Choroid plexus epithelial cell (primary cell): ENCODE measurements around the gene VTI1A.
A peak's percentile ranks its signal among the peaks of the same experiment; 100 is the strongest.

Experiments used
- DNase-seq: peaks from one replicate; pipeline ENCODE4 v3.0.0-alpha.2; 2010; ENCODE audit warnings: low read depth
- H3K4me3 ChIP-seq: 2 replicates; pipeline ENCODE4 v1.5.1; 2011; ENCODE audit warnings: low read depth, mild to moderate bottlenecking, control low read depth, low read length, moderate library complexity
- CTCF ChIP-seq: conservative IDR thresholded peaks from 2 replicates; pipeline ENCODE4 v1.5.1; 2011; ENCODE audit warnings: low read depth, mild to moderate bottlenecking, control low read depth, inconsistent platforms, low read length, moderate library complexity

VTI1A gene

DNA sequence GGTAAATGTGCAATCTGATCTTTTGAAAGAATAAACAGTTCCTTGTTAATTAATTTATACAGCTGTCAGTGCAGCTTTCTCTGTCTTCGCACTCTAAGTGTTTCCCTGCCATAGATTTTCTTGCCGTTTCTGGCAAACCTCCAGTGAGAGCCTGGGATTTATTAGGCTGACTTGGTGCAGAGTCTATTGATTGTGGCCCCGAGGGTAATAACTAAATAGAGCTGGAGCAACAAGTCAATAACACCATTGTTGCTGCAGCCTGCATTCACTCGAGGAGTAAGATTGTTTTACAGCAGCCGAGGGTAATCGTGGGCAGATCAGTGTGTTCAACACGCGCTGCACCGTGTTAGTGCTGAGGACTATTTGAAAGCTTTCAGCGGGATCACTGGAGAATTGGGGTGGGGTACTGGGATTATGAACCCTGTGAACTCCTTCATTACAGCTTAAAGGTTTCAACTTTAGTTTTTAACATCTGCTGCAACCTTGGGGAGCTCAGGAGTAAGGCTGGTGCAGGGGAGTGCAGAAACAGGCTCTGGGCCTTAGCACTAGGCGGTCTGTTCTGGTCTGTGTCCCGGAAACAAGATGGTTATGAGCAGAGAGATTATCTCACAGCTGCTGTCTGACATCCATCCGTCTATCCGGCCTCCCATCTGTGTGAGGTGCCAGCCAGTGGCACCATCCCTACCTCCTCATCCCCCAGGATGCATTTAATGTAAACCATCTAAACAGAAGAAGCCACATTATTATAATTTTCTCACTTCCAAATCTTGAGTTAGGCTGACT, 329.1 kb downstream of the VTI1A start:
- no peak for DNase-seq
- no peak for TF ChIP-seq CTCF
- no peak overlapping the region for H3K4me3 ChIP-seq

DNA sequence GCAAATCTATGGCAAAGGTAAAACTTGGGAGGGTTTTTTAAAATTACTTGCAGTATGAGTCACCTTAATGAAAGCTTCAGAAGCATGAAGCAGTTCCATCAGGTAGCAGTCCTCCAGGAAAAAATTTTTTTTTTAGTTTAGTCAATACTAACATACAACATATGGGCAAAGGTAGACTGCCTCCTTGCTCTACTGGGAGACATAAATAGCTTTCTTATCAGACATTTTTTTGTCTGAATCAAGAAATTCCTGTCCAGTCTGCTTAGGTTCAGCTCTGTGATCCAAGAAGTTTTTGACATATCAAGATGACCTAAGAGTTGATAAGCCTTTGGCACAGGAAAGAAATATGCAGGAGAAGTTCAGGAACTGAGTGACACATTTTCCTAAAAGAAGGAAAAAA, 331.6 kb downstream of the VTI1A start:
- TF ChIP-seq CTCF = no peak
- peak; percentile 12 for DNase-seq
- no peak overlapping the region for H3K4me3 ChIP-seq

- H3K4me3 ChIP-seq = no peak overlapping the region
- no peak for TF ChIP-seq CTCF
- peak; percentile 20 for DNase-seq
These were observed 332.2 kb downstream of the VTI1A start for GRCh38 chr10:112779025-112779770.

- no peak for DNase-seq
- no peak overlapping the region for H3K4me3 ChIP-seq
- TF ChIP-seq CTCF = no peak
These were observed 335.3 kb downstream of the VTI1A start for GRCh38 chr10:112782200-112782907.

GRCh38 chr10:112783351-112784021, 336.5 kb downstream of the VTI1A start:
- no peak for TF ChIP-seq CTCF
- no peak overlapping the region for H3K4me3 ChIP-seq
- no peak for DNase-seq

DNA sequence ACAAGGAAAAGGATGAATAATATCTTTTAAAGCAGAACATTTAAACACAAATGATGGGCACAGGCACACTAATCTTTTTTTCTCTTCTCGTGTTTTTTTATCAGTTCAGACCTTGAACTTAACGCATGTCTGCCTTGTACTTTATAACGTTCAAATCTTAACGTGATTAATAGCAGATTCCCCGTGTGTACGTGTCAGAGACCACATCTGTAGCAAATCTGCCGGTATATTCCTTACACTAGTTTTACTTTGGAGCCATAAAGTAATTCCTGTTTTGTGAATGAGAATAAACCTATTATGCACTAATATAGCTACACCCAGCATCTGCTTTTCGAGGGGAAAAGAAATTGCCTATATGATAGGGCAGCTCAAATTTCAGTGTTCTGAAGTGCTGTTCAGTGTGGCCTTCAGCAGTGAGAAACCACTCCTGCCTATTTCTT, 337.0 kb downstream of the VTI1A start:
- no peak for DNase-seq
- no peak overlapping the region for H3K4me3 ChIP-seq
- TF ChIP-seq CTCF = no peak
